Heart right ventricle (tissue), 16 donors: ENCODE results near the gene GABPB2. TPM values are rescaled to one million over a fixed set of nuclear protein-coding genes. Genes with fewer than 3 reads are reported as not detected.
A peak's percentile ranks its signal among the peaks of the same experiment; 100 is the strongest.

Source experiments
- ATAC-seq, 8 donors: fragments of 200-7000 bp; cut with Tn5 transposase; one replicate each; pipeline ENCODE4 v1.9.1; 2020; ENCODE audit warnings: mild to moderate bottlenecking in 8 of 8, moderate library complexity in 8 of 8, moderate number of reproducible peaks in 1 of 8
- DNase-seq, 2 donors: peaks; one replicate each; pipeline ENCODE4 v3.0.0-alpha.2; 2020
- H3K27ac ChIP-seq, 10 donors: fragments of 200-600 bp; sonication (generic) in 2 of 10; one replicate each; pipeline versions ENCODE4 v1.5.0 to v1.8.0; 2020 to 2022; ENCODE audit warnings: mild to moderate bottlenecking in 3 of 10
- H3K27me3 ChIP-seq, 7 donors: fragments of 200-600 bp; one replicate each; pipeline ENCODE4 v1.8.0; 2021 to 2022; ENCODE audit warnings: mild to moderate bottlenecking in 2 of 7
- H3K36me3 ChIP-seq, 9 donors: fragments of 200-600 bp; sonication (generic) in 1 of 9; one replicate each; pipeline versions ENCODE4 v1.5.0 to v1.8.0; 2020 to 2022; ENCODE audit warnings: mild to moderate bottlenecking in 2 of 9
- H3K4me1 ChIP-seq, 9 donors: fragments of 200-600 bp; sonication (generic) in 1 of 9; one replicate each; pipeline versions ENCODE4 v1.5.0 to v1.8.0; 2020 to 2022; ENCODE audit warnings: mild to moderate bottlenecking in 4 of 9
- H3K4me3 ChIP-seq, 10 donors: fragments of 200-600 bp; sonication (generic) in 2 of 10; one replicate each; pipeline versions ENCODE4 v1.5.0 to v1.8.0; 2020 to 2022; ENCODE audit warnings: mild to moderate bottlenecking in 7 of 10, moderate library complexity in 2 of 10
- H3K9me3 ChIP-seq, 11 donors: fragments of 200-600 bp in 10 of 11; sonication (generic) in 2 of 11; one replicate each; pipeline versions ENCODE4 v1.5.0 to v1.8.0; 2013 to 2022; ENCODE audit warnings: mild to moderate bottlenecking in 2 of 11, control low read depth in 1 of 11, moderate library complexity in 1 of 11
- WGBS, 2 donors: extraction: QIAGEN DNeasy Blood & Tissue Kit; methylation state at CpG; one replicate each; pipeline ENCODE4 v1.1.7; 2013; ENCODE audit warnings: inconsistent platforms in 1 of 2; 5-methylcytosine and 5-hydroxymethylcytosine counted together
- intact Hi-C, 10 donors: fragments of 100-400 bp; cut with DNase I; formaldehyde crosslinking; loops; one replicate each; pipeline versions ENCODE4 v1.11.1 to v1.14.2; 2022
- polyA plus RNA-seq, 2 donors: library from polyadenylated mRNA; stranded (reverse); fragments of 200-250 nt; gene quantifications; one replicate each; pipeline ENCODE4 v1.2.3, GENCODE V29; 2013
- total RNA-seq, 10 donors: library from RNA; stranded (reverse); fragmentation: NEBNext Ultra II Directional in 3 of 10; extraction: Animal tissue kit (Norgen Biotek cat#: 25700) in 3 of 10; gene quantifications; one replicate each; pipeline versions ENCODE4 v1.2.1 to v1.2.4, GENCODE V29; 2021 to 2023
- TF ChIP-seq, protein P1 (sequence below), 9 donors: fragments of 200-600 bp; sonication (generic) in 2 of 9; IDR thresholded peaks; one replicate each; pipeline versions ENCODE4 v1.5.0 to v1.8.0; 2021 to 2022; ENCODE audit warnings: antibody characterized with exemption in 9 of 9, mild to moderate bottlenecking in 5 of 9, moderate library complexity in 1 of 9
- donor health status: Arrhythmogenic right ventricular cardiomyopathy.
- donor health status: ischemic (EF 13 %, LVEDD 7.1; RV severe dilation, severe dysfunction).
- donor health status: healthy with polysubstance abuse.
- donor health status: DM: no; HTN: yes; CAD: no.
- donor health status: DM: no; HTN: no; CAD: no.
- donor health status: ischemic (EF 25% LVEDD 6.9; RV normal size, moderate dysfunction).
- donor health status: ischemic (EF 25% LVEDD 5.7; RV mildly dilated, moderate dysfunction).
- donor health status: healthy.
- donor health status: DM: yes; HTN: yes; CAD: no.
- donor health status: Ischemic cardiomyopathy.
- donor health status: ischemic (EF 35%, LVEDD 5.7; RV mildly dilated, moderate dysfunction).
- donor health status: nonischemic (EF 11% LVEDD 7.7; RV severe dilation, severe dysfunction).
- donor health status: DM: yes; HTN: yes; CAD: no.
- donor health status: PGD.
- donor health status: ischemic (EF 29% LVEDD 5.4; RV normal size, mild dysfunction).
- donor health status: nonischemic (EF 23%, LVEDD 6.1; RV moderate dilation, normal function).

The GABPB2 gene
- total and polyA plus RNA-seq, 12 donors = 3.4 to 14.4 (median 10.6) TPM

DNA sequence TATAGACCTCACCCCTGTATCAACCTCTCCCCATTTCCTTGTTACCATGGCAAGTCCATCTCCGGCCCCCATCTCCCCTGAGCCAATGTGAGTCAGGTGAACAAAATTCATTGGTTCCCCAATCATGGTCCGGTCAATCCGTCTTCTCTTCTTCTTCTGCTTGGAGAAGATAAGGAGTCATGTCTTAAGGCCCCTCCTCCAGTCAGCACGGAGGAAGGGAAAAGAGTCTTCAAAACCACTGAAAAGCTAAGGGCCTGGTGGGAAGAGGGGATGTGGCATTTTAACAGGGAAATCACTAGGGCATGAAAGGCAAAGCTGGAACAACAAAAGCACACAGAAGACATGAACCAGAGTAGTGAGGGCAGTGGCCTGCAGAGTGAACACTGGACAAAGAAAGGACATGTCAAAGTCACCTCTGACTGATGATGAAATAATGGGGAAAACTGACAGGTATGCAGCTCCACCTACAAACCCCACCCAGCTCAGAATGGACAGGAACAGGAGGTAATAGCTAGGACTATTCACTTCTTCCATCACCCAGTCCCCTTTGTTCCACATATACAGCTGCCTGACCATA lies 15.5 kb upstream of the GABPB2 start:
- no peak for ATAC-seq
- intact Hi-C loops = loop anchor here in 2 of 10 donors (5.0 to 10.0 kb wide), 2 partner anchors 33 to 50 kb away; partner anchors contain the start of genes MINDY1 (in 1 of the 2) and PRUNE1 (in 1 of the 2)
- 86 to 89% methylated on average over 4 of the region's 4 CpGs for WGBS, 2 donors

DNA sequence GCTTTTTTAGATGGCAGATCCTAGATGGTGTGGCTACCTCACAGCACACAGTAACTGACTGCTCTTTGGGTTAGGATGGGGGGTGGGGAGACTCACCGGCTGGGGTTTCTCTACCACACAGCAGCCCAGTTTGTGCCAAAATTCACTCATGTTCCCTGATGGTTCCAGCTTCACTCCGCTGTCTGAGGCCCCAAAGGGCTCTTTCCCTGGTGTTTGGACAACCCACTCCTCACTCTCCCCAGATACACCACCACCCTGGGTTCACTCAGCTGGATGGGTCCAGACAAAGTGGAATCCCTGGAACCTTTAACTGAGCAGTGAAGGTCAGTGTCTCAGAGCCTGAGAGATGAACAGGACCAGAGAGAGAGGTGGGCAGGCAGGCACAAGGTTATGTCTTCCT lies 15.0 kb upstream of the GABPB2 start:
- peak overlapping the region in 1 of 10 donors; percentile 81 for H3K4me3 ChIP-seq
- DNase-seq = no peak
- intact Hi-C loops = loop anchor here in 2 of 10 donors (5.0 to 10.0 kb wide), 2 partner anchors 33 to 51 kb away; partner anchors contain the start of genes MINDY1 (in 1 of the 2) and PRUNE1 (in 1 of the 2)
- peak overlapping the region in 7 of 10 donors; percentile 4 to 100 (median 53) for H3K27ac ChIP-seq
- no peaks in the 10 kb centered on the region for H3K27me3 ChIP-seq
- no peaks in the 10 kb centered on the region for H3K9me3 ChIP-seq
- TF ChIP-seq, protein P1, sequence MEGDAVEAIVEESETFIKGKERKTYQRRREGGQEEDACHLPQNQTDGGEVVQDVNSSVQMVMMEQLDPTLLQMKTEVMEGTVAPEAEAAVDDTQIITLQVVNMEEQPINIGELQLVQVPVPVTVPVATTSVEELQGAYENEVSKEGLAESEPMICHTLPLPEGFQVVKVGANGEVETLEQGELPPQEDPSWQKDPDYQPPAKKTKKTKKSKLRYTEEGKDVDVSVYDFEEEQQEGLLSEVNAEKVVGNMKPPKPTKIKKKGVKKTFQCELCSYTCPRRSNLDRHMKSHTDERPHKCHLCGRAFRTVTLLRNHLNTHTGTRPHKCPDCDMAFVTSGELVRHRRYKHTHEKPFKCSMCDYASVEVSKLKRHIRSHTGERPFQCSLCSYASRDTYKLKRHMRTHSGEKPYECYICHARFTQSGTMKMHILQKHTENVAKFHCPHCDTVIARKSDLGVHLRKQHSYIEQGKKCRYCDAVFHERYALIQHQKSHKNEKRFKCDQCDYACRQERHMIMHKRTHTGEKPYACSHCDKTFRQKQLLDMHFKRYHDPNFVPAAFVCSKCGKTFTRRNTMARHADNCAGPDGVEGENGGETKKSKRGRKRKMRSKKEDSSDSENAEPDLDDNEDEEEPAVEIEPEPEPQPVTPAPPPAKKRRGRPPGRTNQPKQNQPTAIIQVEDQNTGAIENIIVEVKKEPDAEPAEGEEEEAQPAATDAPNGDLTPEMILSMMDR (IDR thresholded peaks at IDR 0.05) = no peak
- WGBS, 2 donors = 41 to 44% methylated on average over 2 of the region's 2 CpGs
- ATAC-seq = no peak
- peaks cover 16 to 55% (median 44%) of the 10 kb centered on the region in 9 donors for H3K4me1 ChIP-seq
- H3K36me3 ChIP-seq = peaks cover 0 to 69% (median 39%) of the 10 kb centered on the region in 9 donors

More for the DNA sequence above, 15.5 kb upstream of the GABPB2 start:
- peak overlapping the region in 5 of 10 donors; percentile 46 to 100 (median 53) for H3K27ac ChIP-seq
- TF ChIP-seq, protein P1 (IDR thresholded peaks at IDR 0.05) = no peak
- peaks cover 0 to 74% (median 39%) of the 10 kb centered on the region in 9 donors for H3K36me3 ChIP-seq
- H3K27me3 ChIP-seq = no peaks in the 10 kb centered on the region
- DNase-seq = no peak
- peaks cover 16 to 51% (median 45%) of the 10 kb centered on the region in 9 donors for H3K4me1 ChIP-seq
- no peaks in the 10 kb centered on the region for H3K9me3 ChIP-seq
- H3K4me3 ChIP-seq = peak overlapping the region in 1 of 10 donors; percentile 81

DNA sequence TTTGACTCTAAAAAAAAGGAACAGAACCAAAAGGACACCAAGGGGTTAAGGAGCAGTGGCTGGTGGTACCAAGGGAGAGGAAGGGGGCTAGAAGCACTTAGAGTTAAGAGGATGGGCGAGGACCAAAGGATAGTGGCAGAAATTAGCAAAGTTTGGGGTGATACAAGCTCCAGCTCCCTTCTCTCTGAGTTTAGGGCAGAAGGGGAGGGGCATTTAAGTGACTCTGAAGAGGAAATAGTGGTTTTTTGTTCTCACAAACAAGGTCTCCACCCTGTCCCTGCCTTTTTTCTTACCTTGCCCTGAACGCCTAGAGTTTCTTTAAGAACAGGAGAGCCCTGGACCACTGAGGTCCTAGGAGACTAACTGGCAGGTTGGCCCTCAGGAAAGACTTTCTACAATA lies 14.4 kb upstream of the GABPB2 start:
- peaks cover 0 to 63% (median 39%) of the 10 kb centered on the region in 9 donors for H3K36me3 ChIP-seq
- peak overlapping the region in 8 of 10 donors; percentile 14 to 100 (median 96) for H3K27ac ChIP-seq
- no peaks in the 10 kb centered on the region for H3K9me3 ChIP-seq
- TF ChIP-seq, protein P1 (IDR thresholded peaks at IDR 0.05) = no peak
- H3K4me1 ChIP-seq = peaks cover 16 to 58% (median 41%) of the 10 kb centered on the region in 9 donors
- H3K4me3 ChIP-seq = peak overlapping the region in 3 of 10 donors; percentile 81 to 91 (median 88)
- DNase-seq (no peak), ATAC-seq (no peak)
- intact Hi-C loops = loop anchor here in 2 of 10 donors (5.0 to 10.0 kb wide), 2 partner anchors 34 to 51 kb away; partner anchors contain the start of genes MINDY1 (in 1 of the 2) and PRUNE1 (in 1 of the 2)
- no peaks in the 10 kb centered on the region for H3K27me3 ChIP-seq
- 51 to 67% methylated on average over 2 of the region's 2 CpGs for WGBS, 2 donors

DNA sequence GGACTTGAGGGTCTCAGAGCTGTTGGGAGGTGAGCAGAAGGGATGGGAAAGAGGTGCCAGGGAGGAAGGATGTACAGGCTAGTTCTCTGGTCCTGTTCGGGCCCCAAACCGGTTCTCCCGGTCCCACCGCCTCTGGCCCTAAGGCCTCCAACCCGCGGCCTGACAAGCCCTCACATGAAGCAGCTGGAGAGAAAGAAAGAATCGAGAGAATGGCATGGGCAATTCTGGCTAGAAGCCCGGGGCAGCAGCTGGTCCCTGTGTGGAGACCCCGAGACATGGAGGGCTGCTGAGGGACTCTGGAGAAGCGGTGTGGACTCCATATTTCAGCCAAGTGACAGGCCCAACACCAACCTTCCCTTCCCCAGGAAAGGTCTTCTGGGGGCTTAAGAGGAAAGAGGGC lies 11.9 kb upstream of the GABPB2 start:
- peak in 5 of 8 donors; percentile 0 to 2 (median 2) for ATAC-seq
- Histone ChIP-seq H3K4me1 (peaks cover 16 to 67% (median 39%) of the 10 kb centered on the region in 9 donors), H3K27ac (peak overlapping the region; percentile 80 to 100 (median 97)), H3K9me3 (no peaks in the 10 kb centered on the region), H3K4me3 (peak overlapping the region; percentile 47 to 93 (median 79)), H3K36me3 (peaks cover 0 to 38% (median 17%) of the 10 kb centered on the region in 9 donors), H3K27me3 (no peaks in the 10 kb centered on the region)
- peak in 1 of 2 donors; percentile 21 for DNase-seq
- WGBS, 2 donors = 0 to 1% methylated on average over 10 of the region's 10 CpGs
- intact Hi-C loops = loop anchor here in 2 of 10 donors (5.0 to 10.0 kb wide), 2 partner anchors 36 to 54 kb away; partner anchors contain the start of genes MINDY1 (in 1 of the 2) and PRUNE1 (in 1 of the 2)
- TF ChIP-seq, protein P1 (IDR thresholded peaks at IDR 0.05) = no peak
